Loucy (cell line): ENCODE measurements around the gene PRSS36.
"Not testable (repeated sequence)": the region's sequence is repeated elsewhere in the genome, so short reads cannot be mapped to it uniquely, and the experiment has no call there.

Experiments
- H2AFZ ChIP-seq: fragments of 200-600 bp; sonication (generic); 2 replicates; pipeline ENCODE4 v1.6.0; 2016; ENCODE audit warnings: antibody characterized with exemption, mild to moderate bottlenecking, low read length, moderate library complexity
- H3F3A ChIP-seq: fragments of 200-600 bp; 2 replicates; pipeline ENCODE4 v1.6.0; 2016; ENCODE audit warnings: antibody characterized with exemption, low read depth, mild to moderate bottlenecking
- H3K27me3 ChIP-seq: fragments of 200-600 bp; sonication (generic); 2 replicates; pipeline ENCODE4 v1.6.1; 2014; ENCODE audit warnings: low read length, mild to moderate bottlenecking; ENCODE audit not compliant: insufficient read depth, poor library complexity, severe bottlenecking
- H3K36me3 ChIP-seq: fragments of 200-600 bp; sonication (generic); 2 replicates; pipeline ENCODE4 v1.6.1; 2016; ENCODE audit warnings: low read length; ENCODE audit not compliant: insufficient read depth
- H3K4me1 ChIP-seq: fragments of 200-600 bp; sonication (generic); 2 replicates; pipeline ENCODE4 v1.5.1; 2014; ENCODE audit warnings: low read length, mild to moderate bottlenecking; ENCODE audit not compliant: insufficient read depth, poor library complexity, severe bottlenecking
- H3K4me2 ChIP-seq: fragments of 200-600 bp; sonication (generic); 2 replicates; pipeline ENCODE4 v1.6.0; 2014; ENCODE audit warnings: antibody characterized with exemption, low read length, low read depth, mild to moderate bottlenecking; ENCODE audit not compliant: poor library complexity, severe bottlenecking
- H3K4me3 ChIP-seq: fragments of 200-600 bp; sonication (generic); 2 replicates; pipeline ENCODE4 v1.5.1; 2014; ENCODE audit warnings: low read length, mild to moderate bottlenecking, mixed read lengths; ENCODE audit not compliant: poor library complexity, severe bottlenecking
- H3K79me2 ChIP-seq: fragments of 200-600 bp; sonication (generic); 2 replicates; pipeline ENCODE4 v1.6.1; 2014; ENCODE audit warnings: low read length; ENCODE audit not compliant: insufficient read depth
- H3K9ac ChIP-seq: fragments of 200-600 bp; sonication (generic); 2 replicates; pipeline ENCODE4 v1.6.0; 2014; ENCODE audit warnings: mild to moderate bottlenecking, low read depth, low read length, moderate library complexity; ENCODE audit not compliant: poor library complexity, severe bottlenecking
- H3K9me2 ChIP-seq: fragments of 200-600 bp; sonication (generic); replicated peaks from 2 replicates; pipeline ENCODE4 v1.6.1; 2016; ENCODE audit warnings: low read depth, low read length, mixed read lengths
- H3K9me3 ChIP-seq: fragments of 200-600 bp; sonication (generic); 2 replicates; pipeline ENCODE4 v1.6.1; 2014; ENCODE audit warnings: mild to moderate bottlenecking, antibody characterized with exemption, low read length, low read depth; ENCODE audit not compliant: insufficient read depth
- H4K20me1 ChIP-seq: fragments of 200-600 bp; sonication (generic); 2 replicates; pipeline ENCODE4 v1.6.0; 2014; ENCODE audit warnings: antibody characterized with exemption, low read length, mild to moderate bottlenecking; ENCODE audit not compliant: insufficient read depth, poor library complexity, severe bottlenecking
- CTCF ChIP-seq: fragments of 200-600 bp; sonication (generic); conservative IDR thresholded peaks from 2 replicates; pipeline ENCODE4 v1.5.1; 2014; ENCODE audit warnings: mild to moderate bottlenecking, antibody characterized with exemption, low read length
- EZH2phosphoT487 ChIP-seq: fragments of 200-600 bp; IDR thresholded peaks from 2 replicates; pipeline ENCODE4 v1.6.1; 2018; ENCODE audit warnings: antibody characterized with exemption, mild to moderate bottlenecking, moderate library complexity, borderline replicate concordance

The PRSS36 gene

DNA sequence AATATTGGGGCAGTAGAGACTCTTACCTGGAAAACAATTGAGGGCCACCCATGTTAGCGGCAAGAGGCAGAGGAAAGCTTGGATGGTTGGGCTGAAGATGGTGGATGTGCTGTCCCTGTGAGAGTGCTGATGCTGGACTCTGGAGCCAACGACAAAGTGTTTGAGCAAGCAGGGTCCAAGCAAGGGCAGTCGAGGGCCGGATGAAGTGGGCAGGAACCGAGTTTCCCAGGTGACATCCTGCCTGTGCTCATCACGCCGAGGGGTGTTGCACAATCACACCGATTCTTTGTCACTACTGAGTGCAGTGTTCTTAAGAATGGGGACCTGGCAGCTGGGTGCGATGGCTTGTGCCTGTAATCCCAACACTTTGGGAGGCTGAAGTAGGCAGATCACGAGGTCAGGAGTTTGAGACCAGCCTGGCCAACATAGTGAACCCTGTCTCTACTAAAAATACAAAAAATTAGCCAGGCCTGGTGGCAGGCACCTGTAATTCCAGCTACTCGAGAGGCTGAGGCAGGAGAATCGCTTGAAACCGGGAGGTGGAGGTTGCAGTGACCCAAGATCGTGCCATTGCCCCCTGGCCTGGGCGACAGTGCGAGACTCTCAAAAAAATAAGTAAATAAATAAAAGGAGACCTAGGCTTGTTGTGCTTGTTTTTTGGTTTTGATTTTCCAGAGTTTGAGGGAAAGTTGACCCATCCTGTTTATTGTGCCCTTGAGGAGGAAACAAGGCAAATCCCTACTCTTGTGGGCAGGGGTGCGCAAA is 46.6 kb upstream of the PRSS36 start:
- peaks cover 70% of the 10 kb centered on the region for H4K20me1 ChIP-seq
- H3K36me3 ChIP-seq, result peaks cover 65% of the 10 kb centered on the region
- H3K27me3 ChIP-seq, result no peaks in the 10 kb centered on the region
- H3F3A ChIP-seq, result peaks cover 8% of the 10 kb centered on the region
- no peak overlapping the region for H3K4me3 ChIP-seq
- no peak overlapping the region for H2AFZ ChIP-seq
- H3K9me2 ChIP-seq, result no peaks in the 10 kb centered on the region
- TF ChIP-seq CTCF (no peak), EZH2phosphoT487 (no peak)
- H3K4me1 ChIP-seq, result no peaks in the 10 kb centered on the region
- H3K9me3 ChIP-seq, result no peaks in the 10 kb centered on the region
- H3K9ac ChIP-seq, result no peak overlapping the region
- H3K4me2 ChIP-seq, result no peak overlapping the region
- H3K79me2 ChIP-seq, result peaks cover 47% of the 10 kb centered on the region

- not testable (repeated sequence) for H3K4me3 ChIP-seq, H3K27me3 ChIP-seq, H2AFZ ChIP-seq, H3K9ac ChIP-seq, H3K4me1 ChIP-seq, H3K4me2 ChIP-seq, H3K9me2 ChIP-seq, H3K9me3 ChIP-seq
- peaks cover 72% of the 10 kb centered on the region for H3K36me3 ChIP-seq
- H3K79me2 ChIP-seq, result peaks cover 53% of the 10 kb centered on the region
- peaks cover 12% of the 10 kb centered on the region for H3F3A ChIP-seq
- peaks cover 77% of the 10 kb centered on the region for H4K20me1 ChIP-seq
Measured at GRCh38 chr16:31195861-31196260, 46.0 kb upstream of the PRSS36 start.

DNA sequence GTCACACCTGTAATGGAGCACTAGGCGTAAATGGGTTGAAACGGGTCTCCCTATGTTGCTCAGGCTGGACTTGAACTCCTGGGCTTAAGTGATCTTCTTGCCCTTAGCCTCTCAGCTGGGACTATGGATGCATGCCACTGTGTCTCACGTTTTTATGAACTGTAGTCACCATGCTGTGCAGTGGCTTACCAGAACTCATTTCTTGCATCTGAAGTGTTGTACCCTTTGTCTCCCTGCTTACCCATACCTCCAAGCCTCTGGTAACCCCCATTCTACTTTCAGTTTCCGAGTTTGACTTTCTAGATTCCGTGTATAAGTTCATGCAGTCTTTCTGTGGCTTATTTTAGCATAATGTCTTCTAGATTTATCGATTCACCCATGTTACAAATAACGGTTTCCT is 45.0 kb upstream of the PRSS36 start:
- Histone ChIP-seq H3K9ac (no peak overlapping the region), H3K4me3 (no peak overlapping the region), H3F3A (peaks cover 16% of the 10 kb centered on the region), H3K36me3 (peaks cover 81% of the 10 kb centered on the region), H3K9me3 (no peaks in the 10 kb centered on the region), H4K20me1 (peaks cover 86% of the 10 kb centered on the region), H3K4me2 (no peak overlapping the region), H3K79me2 (peaks cover 63% of the 10 kb centered on the region), H2AFZ (no peak overlapping the region), H3K9me2 (no peaks in the 10 kb centered on the region), H3K4me1 (no peaks in the 10 kb centered on the region), H3K27me3 (no peaks in the 10 kb centered on the region)
- TF ChIP-seq EZH2phosphoT487, result no peak
- no peak for TF ChIP-seq CTCF

DNA sequence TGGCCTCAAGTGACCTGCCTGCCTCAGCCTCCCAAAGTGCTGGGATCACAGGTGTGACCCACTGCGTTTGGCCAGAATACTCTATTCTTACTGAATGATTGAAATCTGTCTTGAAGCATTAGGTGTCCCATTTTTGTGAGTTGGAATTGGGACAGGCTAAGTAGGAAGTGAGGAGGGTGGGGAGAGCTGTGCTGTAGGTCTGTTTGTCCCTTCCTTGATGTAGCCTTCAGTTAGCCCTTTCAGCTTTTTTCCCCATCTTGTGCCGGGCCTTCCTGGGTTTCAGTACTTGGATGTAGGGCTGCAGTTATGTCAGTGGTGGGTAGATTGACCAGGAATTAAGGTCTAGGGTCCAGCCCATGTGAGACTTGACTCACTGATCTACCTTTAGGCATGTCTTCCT is 44.0 kb upstream of the PRSS36 start:
- Histone ChIP-seq H3F3A (peaks cover 17% of the 10 kb centered on the region), H3K9me2 (no peaks in the 10 kb centered on the region), H2AFZ (no peak overlapping the region), H3K4me2 (no peak overlapping the region), H3K4me3 (no peak overlapping the region), H3K4me1 (peaks cover 3% of the 10 kb centered on the region), H3K9ac (no peak overlapping the region), H3K36me3 (peaks cover 83% of the 10 kb centered on the region), H4K20me1 (peaks cover 91% of the 10 kb centered on the region), H3K9me3 (no peaks in the 10 kb centered on the region), H3K79me2 (peaks cover 73% of the 10 kb centered on the region), H3K27me3 (no peaks in the 10 kb centered on the region)
- no peak for TF ChIP-seq EZH2phosphoT487
- TF ChIP-seq CTCF, result no peak
